PFSK-1 (cell line): Measurements from ENCODE around the gene RPS6KA2.

ENCODE experiments used
- FOXP2 ChIP-seq: optimal IDR thresholded peaks from 2 replicates; pipeline ENCODE3; 2011; ENCODE audit warnings: borderline replicate concordance, control low read depth, inconsistent platforms; ENCODE audit not compliant: insufficient read depth; ENCODE audit errors: extremely low read length, extremely low read depth
- POLR2AphosphoS5 ChIP-seq: IDR thresholded peaks from 2 replicates; pipeline ENCODE4 v1.6.1; 2012; ENCODE audit warnings: low read depth, mild to moderate bottlenecking, control low read depth, low read length, moderate library complexity
- REST ChIP-seq, 2 experiments: IDR thresholded peaks; 2 replicates each; pipeline versions ENCODE4 v1.6.1 to v1.8.0; 2011 to 2012; ENCODE audit warnings: low read depth in 2 of 2, low read length in 2 of 2, control low read depth in 1 of 2, inconsistent platforms in 1 of 2, mild to moderate bottlenecking in 1 of 2, moderate library complexity in 1 of 2; ENCODE audit not compliant: insufficient read depth in 1 of 2
- SIN3A ChIP-seq: IDR thresholded peaks from 2 replicates; pipeline ENCODE4 v1.6.1; 2012; ENCODE audit warnings: mild to moderate bottlenecking, low read length, moderate library complexity, borderline replicate concordance; ENCODE audit not compliant: insufficient read depth
- TAF1 ChIP-seq: IDR thresholded peaks from 2 replicates; pipeline ENCODE4 v1.6.1; 2012; ENCODE audit warnings: low read length, control low read depth, borderline replicate concordance; ENCODE audit not compliant: insufficient read depth

Gene RPS6KA2

GRCh38 chr6:166588691-166589336, 38.2 kb downstream of the RPS6KA2 start:
- TF ChIP-seq POLR2AphosphoS5: no peak
- no peak for TF ChIP-seq SIN3A
- no peak for TF ChIP-seq FOXP2
- no peak for TF ChIP-seq TAF1
- no peak for TF ChIP-seq REST (IDR thresholded peaks at IDR 0.05; ENCODE audit: insufficient read depth in 1 of 2, low read depth in 2 of 2, low read length in 2 of 2)

GRCh38 chr6:166587631-166588413, 39.2 kb downstream of the RPS6KA2 start:
- TF ChIP-seq REST (IDR thresholded peaks at IDR 0.05; ENCODE audit: insufficient read depth in 1 of 2, low read depth in 2 of 2, low read length in 2 of 2): peak in 1 of 2 experiments; percentile 65; a peak in 2 of 4 replicates
- no peak for TF ChIP-seq POLR2AphosphoS5
- TF ChIP-seq TAF1: no peak
- TF ChIP-seq FOXP2: no peak
- TF ChIP-seq SIN3A: no peak

GRCh38 chr6:166586424-166587156, 40.5 kb downstream of the RPS6KA2 start, which contains the start of gene RAMACL:
TSS of gene RAMACL (minus strand) at chr6:166586678. CDS start at chr6:166586477, 201 bp downstream.
- no peak for TF ChIP-seq TAF1
- TF ChIP-seq POLR2AphosphoS5: no peak
- no peak for TF ChIP-seq SIN3A
- no peak for TF ChIP-seq FOXP2
- no peak for TF ChIP-seq REST (IDR thresholded peaks at IDR 0.05; ENCODE audit: insufficient read depth in 1 of 2, low read depth in 2 of 2, low read length in 2 of 2)

- TF ChIP-seq FOXP2: no peak
These were observed 42.1 kb downstream of the RPS6KA2 start for GRCh38 chr6:166584853-166585429.

GRCh38 chr6:166584155-166584554, 42.9 kb downstream of the RPS6KA2 start:
- TF ChIP-seq FOXP2 (no peak), SIN3A (no peak), POLR2AphosphoS5 (no peak), TAF1 (no peak), REST (IDR thresholded peaks at IDR 0.05; ENCODE audit: insufficient read depth in 1 of 2, low read depth in 2 of 2, low read length in 2 of 2) (no peak)
